ENCODE data around the gene CRY2.

Gene CRY2

DNA sequence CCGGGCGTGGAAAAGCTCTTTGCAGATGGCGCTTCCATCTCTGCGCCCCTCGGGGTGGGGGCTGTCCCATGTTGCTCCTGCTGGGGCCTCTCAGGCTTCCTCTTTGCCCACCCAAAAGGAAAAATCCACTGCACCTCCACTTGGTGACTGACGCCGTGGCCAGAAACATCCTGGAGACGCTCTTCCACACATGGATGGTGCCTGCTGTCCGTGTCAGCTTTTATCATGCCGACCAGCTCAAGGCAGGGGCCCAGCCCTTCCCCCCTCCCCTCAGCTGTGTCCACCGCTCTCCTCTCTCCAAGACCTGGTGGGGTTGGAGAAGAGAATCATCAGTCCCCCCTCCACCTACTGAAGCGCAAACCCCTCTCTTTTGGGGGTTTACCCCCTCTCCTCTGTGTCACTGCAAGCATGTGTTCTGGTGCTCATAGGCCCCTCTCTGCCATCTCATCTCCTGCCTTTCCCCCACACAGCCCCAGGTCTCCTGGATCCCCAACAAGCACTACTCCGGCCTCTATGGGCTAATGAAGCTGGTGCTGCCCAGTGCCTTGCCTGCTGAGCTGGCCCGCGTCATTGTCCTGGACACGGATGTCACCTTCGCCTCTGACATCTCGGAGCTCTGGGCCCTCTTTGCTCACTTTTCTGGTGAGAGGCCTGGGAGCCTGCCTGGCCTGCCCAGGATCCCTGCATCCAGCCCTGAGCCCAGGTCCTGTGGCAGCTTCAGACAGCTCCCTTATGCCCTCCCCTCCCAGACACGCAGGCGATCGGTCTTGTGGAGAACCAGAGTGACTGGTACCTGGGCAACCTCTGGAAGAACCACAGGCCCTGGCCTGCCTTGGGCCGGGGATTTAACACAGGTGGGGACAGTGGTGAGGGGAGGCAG, 77.0 kb downstream of the CRY2 start:
- no peak overlapping the region for H3K4me3 ChIP-seq (replicated peaks in 1 of 2; ENCODE audit: low read depth in 2 of 2, low read length in 2 of 2)
- no peak for DNase-seq (ENCODE audit: low read depth in 2 of 2)
- TF ChIP-seq, protein P1, sequence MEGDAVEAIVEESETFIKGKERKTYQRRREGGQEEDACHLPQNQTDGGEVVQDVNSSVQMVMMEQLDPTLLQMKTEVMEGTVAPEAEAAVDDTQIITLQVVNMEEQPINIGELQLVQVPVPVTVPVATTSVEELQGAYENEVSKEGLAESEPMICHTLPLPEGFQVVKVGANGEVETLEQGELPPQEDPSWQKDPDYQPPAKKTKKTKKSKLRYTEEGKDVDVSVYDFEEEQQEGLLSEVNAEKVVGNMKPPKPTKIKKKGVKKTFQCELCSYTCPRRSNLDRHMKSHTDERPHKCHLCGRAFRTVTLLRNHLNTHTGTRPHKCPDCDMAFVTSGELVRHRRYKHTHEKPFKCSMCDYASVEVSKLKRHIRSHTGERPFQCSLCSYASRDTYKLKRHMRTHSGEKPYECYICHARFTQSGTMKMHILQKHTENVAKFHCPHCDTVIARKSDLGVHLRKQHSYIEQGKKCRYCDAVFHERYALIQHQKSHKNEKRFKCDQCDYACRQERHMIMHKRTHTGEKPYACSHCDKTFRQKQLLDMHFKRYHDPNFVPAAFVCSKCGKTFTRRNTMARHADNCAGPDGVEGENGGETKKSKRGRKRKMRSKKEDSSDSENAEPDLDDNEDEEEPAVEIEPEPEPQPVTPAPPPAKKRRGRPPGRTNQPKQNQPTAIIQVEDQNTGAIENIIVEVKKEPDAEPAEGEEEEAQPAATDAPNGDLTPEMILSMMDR (IDR thresholded peaks at IDR 0.05; ENCODE audit: low read depth, low read length) = no peak

DNA sequence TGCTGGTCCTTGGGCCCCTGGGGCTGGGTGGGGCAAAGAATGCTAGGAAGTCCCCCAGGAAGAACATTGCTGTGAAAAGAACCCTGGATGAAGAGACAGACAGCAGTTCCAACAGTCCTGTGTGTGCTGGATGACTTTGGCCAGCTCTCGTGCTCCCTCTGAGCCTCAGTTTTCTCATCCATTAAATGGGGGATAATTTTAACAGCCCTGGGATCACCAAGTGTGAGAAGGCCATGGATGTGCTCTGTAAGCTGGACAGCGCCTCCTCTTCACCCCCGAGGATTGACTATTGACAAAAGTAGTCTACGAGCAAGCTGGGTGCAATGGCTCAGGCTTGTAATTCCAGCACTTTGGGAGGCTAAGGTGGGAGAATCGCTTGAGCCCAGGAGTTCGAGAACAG, 77.7 kb downstream of the CRY2 start:
- TF ChIP-seq, protein P1 (IDR thresholded peaks at IDR 0.05; ENCODE audit: low read depth, low read length) = no peak
- no peak for DNase-seq (ENCODE audit: low read depth in 2 of 2)
- no peak overlapping the region for H3K4me3 ChIP-seq (replicated peaks in 1 of 2; ENCODE audit: low read depth in 2 of 2, low read length in 2 of 2)

DNA sequence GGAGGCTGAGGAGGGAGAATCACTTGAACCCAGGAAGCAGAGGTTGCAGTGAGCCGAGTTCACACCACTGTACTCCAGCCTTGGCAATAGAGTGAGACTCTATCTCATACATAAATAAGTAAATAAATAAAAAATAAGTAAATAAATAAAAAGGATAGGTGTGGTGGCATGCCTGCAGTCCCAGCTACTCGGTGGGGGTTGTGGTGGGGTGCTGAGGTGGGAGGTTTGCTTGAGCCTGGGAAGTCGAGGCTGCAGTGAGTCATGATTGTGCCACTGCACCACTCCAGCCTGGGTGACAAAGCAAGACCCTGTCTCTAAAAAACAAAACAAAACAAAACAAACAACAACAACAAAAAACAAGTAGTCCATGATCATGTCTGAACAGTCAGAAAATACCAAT, 78.3 kb downstream of the CRY2 start:
- TF ChIP-seq, protein P1 (IDR thresholded peaks at IDR 0.05; ENCODE audit: low read depth, low read length) = no peak
- no peak overlapping the region for H3K4me3 ChIP-seq (replicated peaks in 1 of 2; ENCODE audit: low read depth in 2 of 2, low read length in 2 of 2)

DNA sequence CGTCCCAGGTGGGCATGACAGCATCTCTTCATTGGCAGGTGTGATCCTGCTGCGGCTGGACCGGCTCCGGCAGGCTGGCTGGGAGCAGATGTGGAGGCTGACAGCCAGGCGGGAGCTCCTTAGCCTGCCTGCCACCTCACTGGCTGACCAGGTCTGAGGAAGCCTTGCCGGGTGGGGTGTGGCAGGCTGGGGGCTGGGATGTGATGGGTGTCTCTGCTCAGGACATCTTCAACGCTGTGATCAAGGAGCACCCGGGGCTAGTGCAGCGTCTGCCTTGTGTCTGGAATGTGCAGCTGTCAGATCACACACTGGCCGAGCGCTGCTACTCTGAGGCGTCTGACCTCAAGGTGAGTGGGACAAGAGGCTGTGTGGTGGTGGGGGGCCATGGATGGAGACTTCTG, 78.7 kb downstream of the CRY2 start:
- TF ChIP-seq, protein P1 (IDR thresholded peaks at IDR 0.05; ENCODE audit: low read depth, low read length) = no peak

More for the DNA sequence above, 78.3 kb downstream of the CRY2 start:
- DNase-seq (ENCODE audit: low read depth in 2 of 2) = no peak

DNA sequence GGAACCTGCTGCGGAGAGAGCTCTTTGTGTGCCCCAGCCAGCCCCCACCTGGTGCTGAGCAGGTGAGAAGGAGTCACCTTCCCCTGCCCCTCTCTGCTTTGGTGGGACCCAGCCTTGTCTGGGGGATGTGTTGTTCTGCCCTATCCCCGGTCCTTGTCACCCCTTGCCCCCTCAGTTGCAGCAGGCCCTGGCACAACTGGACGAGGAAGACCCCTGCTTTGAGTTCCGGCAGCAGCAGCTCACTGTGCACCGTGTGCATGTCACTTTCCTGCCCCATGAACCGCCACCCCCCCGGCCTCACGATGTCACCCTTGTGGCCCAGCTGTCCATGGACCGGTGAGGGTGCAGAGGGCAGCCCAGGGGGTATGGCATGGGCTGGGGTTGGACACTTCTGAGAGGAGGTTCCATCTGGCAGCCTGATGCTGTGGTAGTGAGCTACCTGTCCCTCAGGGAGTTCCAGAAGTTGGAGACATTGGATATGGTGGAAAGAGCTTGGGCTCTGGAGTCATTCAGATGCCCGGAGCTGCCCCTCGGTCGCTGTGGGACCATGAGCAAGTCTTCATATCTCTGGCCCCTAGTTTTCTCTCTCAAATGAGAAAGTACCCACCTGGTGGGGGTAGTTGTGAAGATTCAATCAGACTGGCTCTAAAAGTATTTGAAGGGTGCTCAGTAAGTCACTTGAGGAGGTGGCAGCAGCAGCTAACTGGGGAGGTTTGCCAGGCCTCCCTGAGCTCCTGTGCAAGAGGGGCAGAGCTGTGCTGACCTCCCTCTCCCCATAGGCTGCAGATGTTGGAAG, 79.5 kb downstream of the CRY2 start:
- no peak overlapping the region for H3K4me3 ChIP-seq (replicated peaks in 1 of 2; ENCODE audit: low read depth in 2 of 2, low read length in 2 of 2)
- no peak for DNase-seq (ENCODE audit: low read depth in 2 of 2)
- TF ChIP-seq, protein P1 (IDR thresholded peaks at IDR 0.05; ENCODE audit: low read depth, low read length) = no peak

More for the DNA sequence above, 78.7 kb downstream of the CRY2 start:
- no peak for DNase-seq (ENCODE audit: low read depth in 2 of 2)
- no peak overlapping the region for H3K4me3 ChIP-seq (replicated peaks in 1 of 2; ENCODE audit: low read depth in 2 of 2, low read length in 2 of 2)

DNA sequence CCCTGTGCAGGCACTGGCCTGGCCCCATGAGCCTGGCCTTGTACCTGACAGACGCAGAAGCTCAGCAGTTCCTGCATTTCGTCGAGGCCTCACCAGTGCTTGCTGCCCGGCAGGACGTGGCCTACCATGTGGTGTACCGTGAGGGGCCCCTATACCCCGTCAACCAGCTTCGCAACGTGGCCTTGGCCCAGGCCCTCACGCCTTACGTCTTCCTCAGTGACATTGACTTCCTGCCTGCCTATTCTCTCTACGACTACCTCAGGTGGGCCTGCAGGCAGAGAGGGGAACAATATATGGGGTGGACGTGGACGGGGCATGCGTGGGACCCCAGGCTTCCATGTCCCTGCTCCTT, 80.0 kb downstream of the CRY2 start:
- H3K4me3 ChIP-seq (replicated peaks in 1 of 2; ENCODE audit: low read depth in 2 of 2, low read length in 2 of 2) = no peak overlapping the region
- DNase-seq (ENCODE audit: low read depth in 2 of 2) = no peak
- TF ChIP-seq, protein P1 (IDR thresholded peaks at IDR 0.05; ENCODE audit: low read depth, low read length) = no peak

Measured in cardiac fibroblast (primary cell).